C4-2B (cell line): ENCODE data around the gene WIF1.

ENCODE experiments used
- CTCF ChIP-seq: fragments of 450-650 bp; conservative IDR thresholded peaks from 2 replicates; pipeline ENCODE4 v1.5.1; 2017; ENCODE audit warnings: mild to moderate bottlenecking
- ZFX ChIP-seq: fragments of 450-650 bp; IDR thresholded peaks from 2 replicates; pipeline ENCODE4 v1.6.1; 2017

GRCh38 chr12:65121956-65122469, 908 bp upstream of the WIF1 start:
- TF ChIP-seq CTCF: no peak
- no peak for TF ChIP-seq ZFX
